Endothelial cell of umbilical vein (primary cell): Measurements from ENCODE around the gene CYP4F8. TPM values are rescaled to one million over a fixed set of nuclear protein-coding genes. Genes with fewer than 3 reads are reported as not detected.

Experiments used
- BruUV-seq: library from RNA; stranded (reverse); fragments of 400-500 nt; replicated peaks from 2 replicates; lab custom pipeline; 2021; lab: Mats Ljungman, UMichigan
- CTCF ChIA-PET: fragments of 300-600, 350-600 bp; sonication (Branson Sonifier 250); formaldehyde crosslinking; loops from one replicate; lab custom pipeline; 2021; ENCODE audit warnings: antibody characterized with exemption, inconsistent platforms; lab: Charles Lee
- POLR2A ChIA-PET: fragments of 300-600, 350-600 bp; sonication (Branson Sonifier 250); formaldehyde crosslinking; loops from one replicate; lab custom pipeline; 2021; ENCODE audit warnings: antibody characterized with exemption, inconsistent platforms; lab: Charles Lee
- DNase-seq: peaks from one replicate; pipeline ENCODE4 v3.0.0-alpha.2; 2011; ENCODE audit warnings: low read depth, low spot score
- FAIRE-seq: peaks from 2 replicates; lab custom pipeline; 2011; peaks lifted over from hg19 to GRCh38; lab: Jason Lieb, UNC
- H2AFZ ChIP-seq: 2 replicates; pipeline ENCODE4 v1.6.0; 2012; ENCODE audit warnings: low read depth, low read length, control low read depth, inconsistent platforms
- H3K27ac ChIP-seq: 2 replicates; pipeline ENCODE4 v1.5.1; 2011; ENCODE audit warnings: low read depth, mild to moderate bottlenecking, control low read depth, low read length, moderate library complexity; ENCODE audit not compliant: insufficient read depth
- H3K27me3 ChIP-seq, 2 experiments: 2 replicates each; pipeline versions ENCODE4 v1.6.0 to v1.6.1; 2011; ENCODE audit warnings: low read length in 2 of 2, mixed read lengths in 1 of 2; ENCODE audit not compliant: control insufficient read depth in 2 of 2, insufficient read depth in 2 of 2
- H3K36me3 ChIP-seq, 2 experiments: 2 replicates in 1 of 2; 3 replicates in 1 of 2; pipeline ENCODE4 v1.5.1; 2011; ENCODE audit warnings: low read length in 2 of 2, mild to moderate bottlenecking in 1 of 2, moderate library complexity in 1 of 2; ENCODE audit not compliant: control insufficient read depth in 2 of 2, insufficient read depth in 2 of 2; ENCODE audit errors: extremely low read depth in 1 of 2
- H3K4me1 ChIP-seq: 3 replicates; pipeline ENCODE4 v1.5.1; 2011; ENCODE audit warnings: mild to moderate bottlenecking, low read length; ENCODE audit not compliant: control insufficient read depth, insufficient read depth; ENCODE audit errors: extremely low read depth
- H3K4me2 ChIP-seq: 2 replicates; pipeline ENCODE4 v1.6.1; 2011; ENCODE audit warnings: low read length, control low read depth, mixed read lengths; ENCODE audit not compliant: insufficient read depth
- H3K4me3 ChIP-seq, 3 experiments: fragments of 200-600 bp in 1 of 3; sonication (generic), shearing (Covaris generic) in 1 of 3; replicated peaks in 1 of 3; 2 replicates each; pipeline ENCODE4 v1.5.1; 2011 to 2016; ENCODE audit warnings: control low read depth in 3 of 3, low read length in 3 of 3, mild to moderate bottlenecking in 2 of 3, inconsistent platforms in 1 of 3, low read depth in 1 of 3, moderate library complexity in 1 of 3; ENCODE audit not compliant: insufficient read depth in 1 of 3
- H3K79me2 ChIP-seq: 2 replicates; pipeline ENCODE4 v1.6.0; 2012; ENCODE audit warnings: low read length, inconsistent platforms; ENCODE audit not compliant: control insufficient read depth, insufficient read depth
- H3K9ac ChIP-seq: replicated peaks from 2 replicates; pipeline ENCODE3; 2011; ENCODE audit warnings: low read length, control low read depth; ENCODE audit not compliant: insufficient read depth; ENCODE audit errors: extremely low read depth
- H3K9me1 ChIP-seq: replicated peaks from 3 replicates; pipeline ENCODE4 v1.6.0; 2011; ENCODE audit warnings: mild to moderate bottlenecking, low read length; ENCODE audit not compliant: control insufficient read depth, insufficient read depth; ENCODE audit errors: extremely low read depth
- H3K9me3 ChIP-seq: replicated peaks from 2 replicates; pipeline ENCODE4 v1.5.1; 2012; ENCODE audit warnings: low read length, inconsistent platforms; ENCODE audit not compliant: control insufficient read depth, insufficient read depth
- H4K20me1 ChIP-seq: replicated peaks from 2 replicates; pipeline ENCODE3; 2011; ENCODE audit warnings: mild to moderate bottlenecking, low read length; ENCODE audit not compliant: control insufficient read depth, insufficient read depth; ENCODE audit errors: extremely low read depth
- EZH2 ChIP-seq: IDR thresholded peaks from 2 replicates; pipeline ENCODE4 v1.6.1; 2012; ENCODE audit warnings: borderline replicate concordance, low read depth, mild to moderate bottlenecking, moderate library complexity, low read length, inconsistent platforms; ENCODE audit not compliant: severe bottlenecking
- FOS ChIP-seq: IDR thresholded peaks from 2 replicates; pipeline ENCODE4 v1.6.1; 2011; ENCODE audit warnings: mild to moderate bottlenecking, low read length, moderate library complexity, borderline replicate concordance; ENCODE audit not compliant: insufficient read depth
- GATA2 ChIP-seq: IDR thresholded peaks from 2 replicates; pipeline ENCODE4 v1.7.0; 2011; ENCODE audit warnings: low read depth, mild to moderate bottlenecking, moderate library complexity, mixed read lengths, low read length; ENCODE audit not compliant: insufficient read length, insufficient read depth
- JUN ChIP-seq: IDR thresholded peaks from 2 replicates; pipeline ENCODE4 v1.6.1; 2011; ENCODE audit warnings: borderline replicate concordance, low read depth; ENCODE audit not compliant: insufficient read length, insufficient read depth
- MYC ChIP-seq: IDR thresholded peaks from one replicate; pipeline ENCODE4 v1.6.1; 2011; ENCODE audit warnings: mild to moderate bottlenecking, low read depth, low read length
- POLR2A ChIP-seq: IDR thresholded peaks from 2 replicates; pipeline ENCODE4 v1.6.1; 2012; ENCODE audit warnings: low read depth, mild to moderate bottlenecking, control low read depth, low read length
- POLR2AphosphoS5 ChIP-seq: IDR thresholded peaks from 2 replicates; pipeline ENCODE4 v1.6.1; 2012; ENCODE audit warnings: low read depth, mild to moderate bottlenecking, control low read depth, low read length, moderate library complexity; ENCODE audit not compliant: insufficient read depth
- dilution Hi-C: fragments of 300-500 bp; cut with MboI; formaldehyde crosslinking; loops from one replicate; pipeline ENCODE4 v1.15.0; 2019; ENCODE audit warnings: low sequenced_read_pairs; ENCODE audit not compliant: extremely low pct_ligation_motif_present
- intact Hi-C: fragments of 100-400 bp; cut with micrococcal nuclease; formaldehyde crosslinking; loops from one replicate; pipeline ENCODE4 v1.10.0; 2022
- polyA plus RNA-seq, 4 experiments: library from polyadenylated mRNA; depleted of rRNA in 3 of 4; stranded (reverse) in 3 of 4; unstranded in 1 of 4; fragments of >200 nt; gene quantifications; 2 replicates each; pipeline versions ENCODE4 v1.2.1 to v1.2.3, GENCODE V29; 2011 to 2012; ENCODE audit warnings: missing spikeins in 1 of 4
- total RNA-seq: library from RNA; stranded (reverse); gene quantifications from 2 replicates; pipeline ENCODE4 v1.2.3, GENCODE V29; 2021
- TF ChIP-seq, protein P1 (sequence below), 2 donors: IDR thresholded peaks; 1 replicate in 1 of 2; 2 replicates in 1 of 2; pipeline ENCODE4 v1.5.1; 2011; ENCODE audit warnings: low read length in 2 of 2, mild to moderate bottlenecking in 2 of 2, moderate library complexity in 2 of 2, control low read depth in 1 of 2, inconsistent platforms in 1 of 2, low read depth in 1 of 2; ENCODE audit not compliant: insufficient read depth in 1 of 2; ENCODE audit errors: extremely low read depth in 1 of 2
- TF ChIP-seq, protein P2 (sequence below): IDR thresholded peaks from 2 replicates; pipeline ENCODE4 v1.6.1; 2011; ENCODE audit not compliant: insufficient read depth, insufficient read length

Gene CYP4F8
- total and polyA plus RNA-seq, 2 donors (not counting 3 experiments of a cell fraction or from before 2014, with no cell fraction given): not detected

DNA sequence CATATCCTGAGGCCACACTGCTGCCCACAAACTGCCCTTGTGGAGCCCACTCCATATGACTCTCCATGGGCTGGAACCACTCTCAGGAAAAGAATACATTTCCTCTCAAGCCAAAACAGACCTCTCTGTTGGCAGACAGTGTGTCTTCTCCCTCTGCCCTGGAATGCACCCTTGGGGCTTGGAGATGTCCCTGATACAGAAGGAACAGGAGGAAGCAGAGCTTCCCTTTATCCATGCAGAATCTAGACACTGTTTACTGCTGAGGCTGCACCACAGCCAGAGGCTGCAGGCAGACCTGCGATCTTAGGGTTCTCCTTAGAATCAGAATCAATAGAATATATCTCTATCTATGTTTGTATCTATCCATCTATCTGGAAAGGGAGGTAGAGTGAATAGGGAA, 26.8 kb upstream of the CYP4F8 start:
- FAIRE-seq (no peak), DNase-seq (no peak)
- Histone ChIP-seq H3K9me1 (no peaks in the 10 kb centered on the region), H4K20me1 (no peaks in the 10 kb centered on the region), H3K27ac (no peak overlapping the region), H3K9ac (no peak overlapping the region), H3K27me3 (no peaks in the 10 kb centered on the region), H3K4me2 (no peak overlapping the region), H2AFZ (no peak overlapping the region), H3K4me3 (no peak overlapping the region), H3K4me1 (no peaks in the 10 kb centered on the region), H3K9me3 (no peaks in the 10 kb centered on the region), H3K79me2 (no peaks in the 10 kb centered on the region), H3K36me3 (no peaks in the 10 kb centered on the region)
- ChIA-PET CTCF (no interaction called here), POLR2A (no interaction called here)
- TF ChIP-seq, protein P1, sequence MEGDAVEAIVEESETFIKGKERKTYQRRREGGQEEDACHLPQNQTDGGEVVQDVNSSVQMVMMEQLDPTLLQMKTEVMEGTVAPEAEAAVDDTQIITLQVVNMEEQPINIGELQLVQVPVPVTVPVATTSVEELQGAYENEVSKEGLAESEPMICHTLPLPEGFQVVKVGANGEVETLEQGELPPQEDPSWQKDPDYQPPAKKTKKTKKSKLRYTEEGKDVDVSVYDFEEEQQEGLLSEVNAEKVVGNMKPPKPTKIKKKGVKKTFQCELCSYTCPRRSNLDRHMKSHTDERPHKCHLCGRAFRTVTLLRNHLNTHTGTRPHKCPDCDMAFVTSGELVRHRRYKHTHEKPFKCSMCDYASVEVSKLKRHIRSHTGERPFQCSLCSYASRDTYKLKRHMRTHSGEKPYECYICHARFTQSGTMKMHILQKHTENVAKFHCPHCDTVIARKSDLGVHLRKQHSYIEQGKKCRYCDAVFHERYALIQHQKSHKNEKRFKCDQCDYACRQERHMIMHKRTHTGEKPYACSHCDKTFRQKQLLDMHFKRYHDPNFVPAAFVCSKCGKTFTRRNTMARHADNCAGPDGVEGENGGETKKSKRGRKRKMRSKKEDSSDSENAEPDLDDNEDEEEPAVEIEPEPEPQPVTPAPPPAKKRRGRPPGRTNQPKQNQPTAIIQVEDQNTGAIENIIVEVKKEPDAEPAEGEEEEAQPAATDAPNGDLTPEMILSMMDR (IDR thresholded peaks at IDR 0.05; ENCODE audit: extremely low read depth in 1 of 2, insufficient read depth in 1 of 2, low read depth in 1 of 2, low read length in 2 of 2): no peak
- TF ChIP-seq EZH2: no peak
- dilution Hi-C loops (no loop called here), intact Hi-C loops (no loop called here)
- no TSS peak for BruUV-seq

DNA sequence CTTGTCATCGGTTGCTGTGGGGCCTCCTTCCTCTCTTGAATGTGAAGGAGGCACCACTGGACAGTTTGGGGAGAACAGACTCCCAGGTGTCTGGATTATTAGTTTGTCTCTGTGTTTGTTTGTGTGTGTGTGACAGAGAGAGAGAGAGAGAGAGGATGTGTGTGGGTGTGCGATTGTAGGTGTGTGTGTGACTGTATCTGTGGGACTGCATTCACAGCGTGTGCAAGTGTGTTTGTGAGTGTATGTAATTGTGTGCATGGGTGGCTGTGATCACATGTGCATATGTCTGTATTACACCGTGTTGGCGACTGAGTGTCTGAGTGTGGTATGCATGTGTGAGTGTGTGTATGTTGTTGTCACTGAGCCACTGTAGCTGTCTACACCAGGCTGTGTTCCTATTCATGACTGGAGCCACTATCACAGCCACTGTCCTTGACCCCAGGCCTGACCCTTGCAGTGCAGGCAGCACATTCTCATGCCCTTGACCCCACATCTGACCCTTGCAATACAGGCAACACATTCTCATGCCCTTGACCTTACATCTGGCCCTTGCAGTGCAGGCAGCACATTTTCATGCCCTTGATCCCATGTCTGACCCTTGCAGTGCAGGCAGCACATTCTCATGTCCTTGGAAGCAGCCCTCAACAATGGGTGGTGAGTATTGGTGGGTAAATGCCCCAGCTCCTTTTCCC, 25.1 kb upstream of the CYP4F8 start:
- H3K79me2 ChIP-seq: no peaks in the 10 kb centered on the region
- H3K27me3 ChIP-seq: no peaks in the 10 kb centered on the region
- H3K4me3 ChIP-seq: no peak overlapping the region
- DNase-seq: no peak
- POLR2A ChIA-PET: no interaction called here
- H3K9me1 ChIP-seq: no peaks in the 10 kb centered on the region
- no peak overlapping the region for H3K4me2 ChIP-seq
- dilution Hi-C loops: no loop called here
- H3K4me1 ChIP-seq: no peaks in the 10 kb centered on the region
- no peak overlapping the region for H3K9ac ChIP-seq
- no peaks in the 10 kb centered on the region for H3K9me3 ChIP-seq
- H3K36me3 ChIP-seq: no peaks in the 10 kb centered on the region
- no TSS peak for BruUV-seq
- FAIRE-seq: no peak
- CTCF ChIA-PET: no interaction called here
- intact Hi-C loops: no loop called here
- H3K27ac ChIP-seq: no peak overlapping the region
- no peak for TF ChIP-seq EZH2
- TF ChIP-seq POLR2AphosphoS5: no peak
- no peak for TF ChIP-seq JUN
- TF ChIP-seq POLR2A: no peak
- TF ChIP-seq GATA2: no peak
- no peak for TF ChIP-seq MYC
- TF ChIP-seq, protein P1 (IDR thresholded peaks at IDR 0.05; ENCODE audit: extremely low read depth in 1 of 2, insufficient read depth in 1 of 2, low read depth in 1 of 2, low read length in 2 of 2): no peak
- no peak for TF ChIP-seq FOS
- TF ChIP-seq, protein P2, sequence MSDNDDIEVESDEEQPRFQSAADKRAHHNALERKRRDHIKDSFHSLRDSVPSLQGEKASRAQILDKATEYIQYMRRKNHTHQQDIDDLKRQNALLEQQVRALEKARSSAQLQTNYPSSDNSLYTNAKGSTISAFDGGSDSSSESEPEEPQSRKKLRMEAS: no peak
- no peak overlapping the region for H2AFZ ChIP-seq
- H4K20me1 ChIP-seq: no peaks in the 10 kb centered on the region
